NCI-H1048 (cell line): ENCODE measurements around the gene LGALS4.
"Not testable (repeated sequence)": the region's sequence is repeated elsewhere in the genome, so short reads cannot be mapped to it uniquely, and the experiment has no call there.

Experiments used
- DNase-seq: peaks from one replicate; lab custom pipeline; 2025; lab: John Stamatoyannopoulos, UW

LGALS4 gene

DNA sequence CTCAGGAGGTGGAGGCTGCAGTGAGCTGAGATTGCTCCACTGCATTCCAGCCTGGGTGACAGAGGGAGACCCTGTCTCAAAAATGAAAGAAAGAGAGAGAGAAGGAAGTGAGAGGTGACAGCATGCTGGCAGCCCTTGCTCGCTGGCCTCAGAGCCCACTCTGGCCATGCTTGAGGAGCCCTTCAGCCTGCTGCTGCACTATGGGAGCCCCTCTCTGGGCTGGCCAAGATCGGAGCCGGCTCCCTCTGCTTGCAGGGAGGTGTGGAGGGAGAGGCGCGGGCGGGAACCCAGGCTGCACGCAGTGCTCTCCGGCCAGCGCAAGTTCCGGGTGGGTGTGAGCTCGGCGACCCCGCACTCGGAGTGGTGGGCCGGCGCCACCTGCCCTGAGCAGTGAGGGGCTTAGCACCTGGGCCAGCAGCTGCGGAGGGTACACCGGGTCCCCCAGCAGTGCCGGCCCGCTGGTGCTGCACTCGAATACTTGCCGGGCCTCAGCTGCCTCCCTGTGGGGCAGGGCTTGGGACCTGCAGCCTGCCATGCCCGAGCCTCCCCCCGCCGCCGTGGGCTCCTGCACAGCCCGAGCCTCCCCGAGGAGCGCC lies 8.6 kb upstream of the LGALS4 start:
- not testable (repeated sequence) for DNase-seq

DNA sequence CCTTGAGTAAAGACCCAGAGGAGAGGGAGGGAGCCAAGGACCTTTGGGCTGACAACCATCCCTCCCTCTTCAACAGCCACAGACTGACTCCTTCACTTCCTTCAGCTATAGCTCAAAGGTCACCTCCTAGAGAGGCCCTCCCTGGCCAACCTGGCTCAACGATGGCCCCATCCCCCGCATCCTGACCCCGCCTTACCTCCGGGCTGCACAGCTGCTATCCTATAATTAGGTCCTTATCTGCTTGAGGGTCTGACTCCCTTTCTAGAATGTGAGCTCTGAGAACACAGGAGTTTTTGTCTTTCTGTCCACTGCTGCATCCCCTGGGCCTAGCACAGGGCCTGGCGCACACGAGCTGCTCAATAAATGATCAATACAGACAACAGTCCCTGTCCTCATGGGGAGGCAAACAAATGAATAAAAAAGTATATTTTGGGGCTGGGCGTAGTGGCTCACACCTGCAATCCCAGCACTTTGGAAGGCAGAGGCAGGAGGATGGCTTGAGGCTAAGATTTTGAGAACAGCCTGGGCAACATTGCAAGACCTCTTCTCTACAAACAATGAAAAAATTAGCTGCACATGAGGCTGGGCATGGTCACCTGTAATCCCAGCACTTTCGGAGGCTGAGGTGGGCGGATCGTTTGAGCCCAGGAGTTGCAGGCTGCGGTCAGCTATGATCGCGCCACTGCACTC lies 6.6 kb upstream of the LGALS4 start:
- no peak for DNase-seq

DNA sequence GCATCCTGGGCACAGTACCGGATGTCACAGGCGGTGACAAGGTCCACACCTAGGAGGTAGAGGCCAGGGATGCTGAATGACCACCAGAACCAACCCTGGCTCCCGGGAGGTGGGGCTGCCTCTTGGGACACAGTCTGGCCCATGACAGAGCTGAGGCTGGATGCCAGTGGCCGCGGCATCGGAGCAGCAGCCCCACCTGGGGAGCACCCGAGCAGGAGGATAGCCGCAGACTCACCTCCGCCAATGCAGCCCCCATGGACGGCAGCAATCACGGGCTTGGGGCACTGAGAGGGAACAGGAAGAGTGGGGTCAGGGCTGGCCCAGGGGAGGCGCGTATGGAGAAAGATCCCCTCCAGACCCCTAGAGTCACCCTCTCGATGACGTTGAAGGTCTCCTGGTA lies 4.3 kb upstream of the LGALS4 start:
- DNase-seq = no peak

- DNase-seq = no peak
These were observed 3.5 kb upstream of the LGALS4 start for GRCh38 chr19:38816131-38816750.

- no peak for DNase-seq
These were observed 2.6 kb upstream of the LGALS4 start for GRCh38 chr19:38815059-38816001.

- not testable (repeated sequence) for DNase-seq
These were observed 1.2 kb upstream of the LGALS4 start for GRCh38 chr19:38813932-38814331.

- DNase-seq = no peak
These were observed 578 bp upstream of the LGALS4 start for GRCh38 chr19:38813323-38813722.

DNA sequence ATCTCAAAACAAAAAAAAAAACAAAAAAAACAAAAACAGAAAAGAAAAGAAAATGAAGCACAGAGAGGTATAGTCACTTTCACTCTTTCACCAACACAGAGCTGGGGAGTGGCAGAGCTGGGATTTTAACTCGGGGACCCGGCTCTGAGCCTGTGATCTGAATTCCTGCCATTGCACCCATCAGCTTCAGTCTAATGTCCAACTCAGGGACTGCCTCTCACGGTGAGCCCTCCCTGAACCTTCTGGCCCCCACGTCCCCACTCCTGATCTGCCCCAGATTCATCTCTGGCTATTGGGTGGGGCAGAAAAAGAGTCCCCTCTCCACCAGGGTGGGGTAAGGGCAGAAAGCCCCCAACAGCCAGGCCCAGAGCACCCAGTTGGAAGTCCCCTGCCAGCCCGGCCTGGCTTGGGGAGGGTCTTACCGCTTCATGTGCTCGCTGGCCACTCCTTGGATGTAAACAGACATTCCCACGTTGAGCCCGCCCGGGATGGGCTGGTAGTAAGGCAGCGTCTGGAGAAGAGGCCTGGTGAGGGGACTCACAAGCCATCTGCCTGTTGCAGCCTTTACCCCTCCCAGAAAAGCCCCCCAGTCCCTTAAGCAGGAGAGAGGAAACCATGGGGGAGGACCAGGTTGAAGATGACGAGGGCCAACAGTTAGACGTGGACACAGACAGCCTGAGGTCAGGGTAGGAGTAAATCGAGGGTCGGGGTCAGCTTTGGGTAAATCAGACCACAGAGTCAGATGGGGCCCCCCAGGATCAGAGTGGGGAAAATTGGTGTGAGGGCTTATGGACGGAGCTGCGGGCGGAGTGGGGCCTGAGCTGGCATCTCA lies 520 bp downstream of the LGALS4 start:
- no peak for DNase-seq

DNA sequence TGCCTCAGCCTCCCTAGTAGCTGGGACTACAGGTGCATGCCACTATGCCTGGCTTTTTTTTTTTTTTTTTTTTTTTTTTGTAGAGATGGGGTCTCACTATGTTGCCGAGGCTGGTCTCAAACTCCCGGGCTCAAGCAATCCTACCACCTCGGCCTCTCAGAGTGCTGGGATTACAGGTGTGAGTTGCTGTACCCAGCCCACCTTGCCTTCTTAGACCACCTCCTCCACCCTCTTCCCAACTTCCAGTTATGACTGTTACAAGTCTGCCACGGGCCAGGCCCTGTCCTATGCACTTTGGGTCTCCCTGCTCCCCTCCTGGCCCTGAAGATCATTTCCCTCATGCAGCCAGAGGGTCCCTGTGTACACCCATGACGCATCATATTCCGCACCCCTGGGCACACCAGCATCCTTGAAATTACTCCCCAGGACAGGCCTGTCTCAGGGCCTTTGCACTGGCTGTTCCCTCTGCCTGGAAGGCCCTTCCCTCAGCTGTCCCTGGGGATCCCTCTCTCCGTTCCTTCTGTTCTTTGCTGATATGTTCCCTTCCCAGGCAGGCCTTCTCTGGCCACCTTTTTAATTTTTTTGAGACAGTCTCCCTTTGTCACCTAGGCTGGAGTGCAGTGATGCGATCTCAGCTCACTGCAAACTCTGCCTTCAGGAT lies 3.0 kb downstream of the LGALS4 start:
- DNase-seq = no peak

DNA sequence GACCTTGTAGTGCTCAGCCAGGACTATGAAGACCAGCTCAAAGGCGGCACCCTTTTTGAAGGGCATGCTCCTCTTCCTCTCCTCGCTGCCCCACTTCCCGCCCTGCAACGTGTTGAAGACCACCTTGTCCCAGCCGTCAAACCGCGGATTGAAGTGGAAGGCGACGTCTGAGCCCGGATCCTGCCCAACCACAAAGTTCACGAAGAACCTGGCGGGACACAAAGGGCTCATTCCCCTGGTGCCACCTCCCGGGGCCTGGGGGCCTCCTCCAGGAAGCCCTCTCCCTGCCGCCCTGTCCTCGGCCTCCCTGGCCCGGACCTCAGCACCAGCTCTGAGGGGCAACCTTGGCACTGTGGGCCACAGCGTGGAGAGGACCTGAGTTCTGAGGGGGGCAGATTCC lies 4.0 kb downstream of the LGALS4 start:
- no peak for DNase-seq

GRCh38 chr19:38807374-38808098 lies 5.2 kb downstream of the LGALS4 start:
- DNase-seq = not testable (repeated sequence)

DNA sequence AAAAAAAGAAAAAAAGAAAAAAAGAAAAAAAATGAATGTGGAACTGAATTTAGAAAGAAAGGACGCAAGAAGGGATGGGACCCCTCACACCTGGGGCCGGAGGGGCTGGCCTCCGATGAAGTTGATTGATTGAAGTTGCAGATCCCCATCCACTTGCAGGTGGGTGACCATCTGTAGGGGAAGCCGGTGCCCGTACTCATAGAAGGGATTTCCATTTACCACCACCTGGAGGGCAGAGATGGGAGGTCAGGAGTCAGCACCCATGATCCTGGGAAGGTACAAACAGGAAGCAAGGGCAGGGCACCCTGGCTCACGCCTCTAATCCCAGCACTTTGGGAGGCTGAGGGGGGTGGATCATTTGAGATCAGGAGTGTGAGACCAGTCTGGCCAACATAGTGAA lies 6.4 kb downstream of the LGALS4 start:
- no peak for DNase-seq

DNA sequence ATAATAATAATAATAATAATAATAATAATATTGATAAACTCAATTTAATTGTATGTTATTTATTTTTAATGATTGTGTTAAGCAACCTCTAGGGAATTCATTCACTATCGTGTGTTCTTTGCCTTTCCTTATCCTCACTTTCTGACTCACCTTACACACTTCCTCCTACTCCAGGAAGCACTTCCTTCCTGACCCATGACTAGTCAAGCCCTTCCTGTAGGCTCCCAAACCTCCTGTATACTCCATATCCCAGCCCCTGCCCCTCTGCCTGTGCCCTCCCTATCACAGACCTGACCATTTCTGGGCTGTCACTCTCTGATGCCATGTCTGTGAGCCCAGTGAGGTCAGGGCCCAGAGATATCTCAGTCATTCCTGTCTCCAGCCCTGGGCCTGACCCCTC lies 7.6 kb downstream of the LGALS4 start:
- DNase-seq = no peak

DNA sequence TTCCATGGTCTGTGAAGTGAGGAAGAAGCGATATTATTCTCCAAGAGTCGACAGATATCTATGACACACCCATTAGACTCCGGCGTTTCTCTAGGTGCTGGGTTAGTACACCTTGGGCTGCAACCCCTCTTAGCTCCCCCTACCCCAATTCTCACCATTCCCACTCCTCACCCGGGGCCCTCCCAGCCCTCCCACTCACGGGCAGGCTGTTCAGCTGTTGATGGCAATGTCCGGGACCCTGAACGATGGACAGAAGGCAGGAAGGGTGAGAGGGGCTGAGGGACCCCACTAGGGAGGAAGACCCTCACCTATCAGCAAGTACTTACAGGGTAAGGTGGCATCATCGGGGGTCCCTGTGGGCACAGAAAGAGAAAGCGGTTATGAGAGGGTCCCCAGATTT lies 9.2 kb downstream of the LGALS4 start:
- DNase-seq = no peak

DNA sequence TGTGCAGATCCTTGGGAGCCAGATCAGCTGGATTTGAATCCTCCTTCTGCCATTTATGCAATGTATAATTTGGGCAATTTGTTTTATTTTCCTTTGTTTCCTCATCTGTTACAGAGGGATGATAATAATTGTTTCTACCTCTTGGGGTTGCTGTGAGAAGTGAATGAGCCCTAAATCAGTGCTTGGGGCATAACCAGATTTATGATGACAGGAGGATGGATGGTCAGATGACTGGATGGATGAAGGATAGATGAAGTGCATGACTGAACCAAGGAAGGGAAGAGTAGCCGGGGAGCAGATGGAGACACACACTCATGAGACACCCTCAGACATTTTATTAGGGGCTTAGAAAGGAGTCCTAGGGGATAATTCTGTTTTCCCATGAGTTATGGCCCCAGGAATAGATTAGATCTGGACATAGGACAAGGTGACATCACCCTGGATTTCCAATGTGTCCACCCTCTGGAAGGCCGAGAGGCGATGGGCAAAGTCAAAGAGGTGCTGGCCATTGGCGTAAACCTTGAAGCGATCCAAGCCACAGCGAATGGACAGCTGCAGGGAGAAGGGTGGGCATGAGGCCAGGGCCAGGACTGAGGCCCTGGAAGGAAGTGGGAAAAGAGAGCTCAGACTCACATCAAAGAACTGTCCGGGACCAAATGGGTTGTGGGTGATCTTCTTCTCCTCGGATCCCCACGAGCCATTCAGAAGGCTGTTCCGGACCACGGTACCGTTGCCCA lies 11.2 kb downstream of the LGALS4 start:
- no peak for DNase-seq

DNA sequence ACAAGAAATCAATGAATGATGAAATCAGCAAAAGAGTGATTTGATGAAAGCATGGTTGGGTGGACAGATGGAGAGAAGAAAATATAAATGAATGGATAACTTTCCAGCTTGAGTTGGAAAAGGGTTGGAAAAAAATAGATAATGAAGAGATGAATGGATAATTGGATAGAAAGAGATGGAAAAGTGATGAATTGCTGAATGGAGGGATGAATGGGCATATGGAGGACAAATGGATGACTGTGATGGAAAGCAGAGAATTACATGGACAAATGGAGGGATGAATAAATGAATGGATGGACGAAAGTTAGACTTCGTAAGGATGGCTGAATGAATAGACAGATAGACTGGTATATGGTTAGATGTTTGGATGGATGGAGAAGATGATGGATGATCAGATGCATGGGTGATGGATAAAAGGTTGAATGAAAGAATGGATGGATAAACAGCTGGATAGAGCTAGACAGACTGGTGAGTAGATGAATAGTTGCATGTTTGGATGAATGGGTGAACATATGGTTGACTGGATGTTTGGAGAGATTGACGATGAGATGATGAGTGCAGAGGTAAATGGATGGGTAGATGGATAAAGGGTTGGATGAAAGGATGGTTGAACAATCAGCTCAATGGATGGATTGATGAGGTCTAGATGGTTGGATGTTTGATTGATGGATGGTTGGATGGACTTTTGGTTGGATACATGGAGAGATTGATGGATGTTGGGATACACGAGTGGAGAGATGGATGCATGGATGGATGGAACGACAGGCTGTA lies 12.0 kb downstream of the LGALS4 start:
- no peak for DNase-seq

DNA sequence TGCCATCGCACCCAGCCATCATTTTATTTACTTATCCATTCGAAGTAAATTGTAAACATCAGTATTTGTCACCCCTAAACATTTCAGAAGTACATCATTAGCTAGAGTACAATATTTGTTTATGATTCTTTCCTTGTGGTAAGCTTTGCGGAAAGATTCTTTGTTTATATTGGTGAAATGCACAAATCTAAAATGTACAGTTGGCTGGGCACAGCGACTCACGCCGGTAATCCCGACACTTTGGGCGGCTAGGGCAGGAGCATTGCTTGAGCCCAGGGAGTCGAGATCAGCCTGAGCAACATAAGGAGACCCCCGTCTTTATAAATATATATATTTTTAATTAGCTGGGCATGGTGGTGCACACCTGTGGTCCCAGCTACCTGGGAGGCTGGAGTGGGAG lies 13.6 kb downstream of the LGALS4 start:
- no peak for DNase-seq

DNA sequence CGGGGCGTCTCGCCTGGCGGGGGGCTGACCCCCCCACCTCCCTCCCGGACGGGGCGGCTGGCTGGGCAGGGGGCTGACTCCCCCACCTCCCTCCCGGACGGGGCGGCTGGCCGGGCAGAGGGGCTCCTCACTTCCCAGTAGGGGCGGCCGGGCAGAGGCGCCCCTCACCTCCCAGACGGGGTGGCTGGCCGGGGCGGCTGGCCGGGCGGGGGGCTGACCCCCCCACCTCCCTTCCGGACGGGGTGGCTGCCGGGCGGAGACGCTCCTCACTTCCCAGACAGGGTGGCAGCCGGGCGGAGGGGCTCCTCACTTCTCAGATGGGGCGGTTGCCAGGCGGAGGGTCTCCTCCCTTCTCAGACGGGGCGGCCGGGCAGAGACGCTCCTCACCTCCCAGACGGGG lies 15.0 kb downstream of the LGALS4 start:
- not testable (repeated sequence) for DNase-seq

- no peak for DNase-seq
These were observed 16.6 kb downstream of the LGALS4 start for GRCh38 chr19:38796154-38796553.
